HG02678 (cell line): ENCODE data around the gene TDRD12.
"Not testable (repeated sequence)": the region's sequence is repeated elsewhere in the genome, so short reads cannot be mapped to it uniquely, and the experiment has no call there.

Experiments used
- ATAC-seq: cut with Tn5 transposase; IDR thresholded peaks from one replicate; pipeline ENCODE4 v1.9.1; 2021; ENCODE audit warnings: mild to moderate bottlenecking, moderate library complexity; ENCODE audit not compliant: unreplicated experiment

TDRD12 gene

DNA sequence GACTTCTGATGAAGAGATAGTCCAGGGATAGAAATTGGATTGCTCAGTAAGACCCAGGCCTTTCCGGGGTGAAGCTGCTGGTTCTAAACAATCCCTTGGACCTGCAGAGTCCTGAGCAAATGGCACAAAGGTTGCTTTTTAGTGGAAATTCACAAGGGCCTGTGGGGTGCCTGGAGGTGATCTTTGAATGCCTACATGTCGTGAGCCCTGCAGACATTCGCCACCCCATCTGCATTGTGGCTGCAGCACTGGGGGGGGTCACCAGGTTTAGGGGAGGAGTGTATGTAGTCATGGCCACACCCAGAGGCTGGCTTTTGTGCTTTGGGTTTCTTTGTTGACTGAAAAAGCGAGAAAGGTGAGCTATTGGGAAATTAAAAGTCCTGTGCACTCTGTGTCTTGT is 108.6 kb downstream of the TDRD12 start:
- ATAC-seq: no peak

DNA sequence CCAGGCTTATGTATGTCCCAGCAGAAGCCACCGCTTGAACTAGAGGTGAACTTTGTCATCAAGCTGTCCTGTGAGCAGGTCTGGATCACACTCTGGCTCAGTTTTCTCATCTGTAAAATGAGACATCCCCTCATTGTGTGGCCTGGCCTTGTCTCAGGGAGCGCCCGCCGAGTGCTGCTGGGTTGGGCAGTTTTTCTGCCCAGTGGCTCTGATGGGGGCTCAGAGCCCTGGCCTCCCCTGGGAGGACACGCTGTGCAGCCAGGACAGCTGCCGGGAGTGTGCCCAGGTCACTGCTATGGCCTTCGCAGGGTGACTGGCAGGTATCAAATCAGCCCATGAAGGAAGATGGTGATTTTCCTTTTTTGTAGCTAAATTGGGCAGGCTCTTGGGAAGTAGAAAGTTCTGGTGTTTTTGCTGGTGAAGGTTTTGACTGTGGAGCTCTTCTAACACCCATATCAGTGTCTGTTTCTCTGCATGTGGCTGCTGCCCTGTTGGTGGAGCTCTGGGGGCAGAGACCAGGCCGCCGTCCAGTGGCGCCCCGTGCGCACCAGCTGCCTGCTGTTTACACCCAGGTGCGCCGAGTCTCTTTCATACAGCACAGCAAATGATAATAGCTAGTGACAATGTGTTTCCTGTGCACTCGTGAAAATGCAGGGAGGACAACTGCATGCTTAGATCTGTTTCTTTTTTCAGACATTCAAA is 109.2 kb downstream of the TDRD12 start:
- ATAC-seq: no peak

DNA sequence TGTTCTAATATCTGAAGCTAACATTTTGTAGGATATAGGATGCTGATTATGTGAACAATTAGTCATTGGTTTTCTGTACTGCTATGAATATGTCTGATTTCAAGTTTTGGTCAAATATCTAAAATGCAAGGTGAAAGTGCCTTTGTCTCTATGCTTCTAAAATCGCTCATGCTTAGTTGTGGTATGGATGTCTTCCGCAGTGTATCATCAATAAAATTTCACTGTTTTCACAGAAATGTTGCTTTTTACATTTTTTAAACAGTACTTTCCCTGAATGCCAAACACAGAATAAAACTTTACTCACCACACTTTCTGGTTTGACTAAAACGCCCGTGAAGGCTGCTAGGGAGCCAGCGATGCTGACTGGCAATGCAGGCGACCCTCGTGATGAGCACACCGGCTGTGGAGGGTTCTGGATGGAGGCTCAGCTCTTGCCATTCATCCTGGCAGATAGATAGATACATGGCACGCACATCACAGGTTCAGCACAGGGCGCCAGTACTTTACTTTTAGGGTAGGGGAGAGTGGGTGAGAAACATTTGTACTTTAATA is 109.9 kb downstream of the TDRD12 start:
- no peak for ATAC-seq

DNA sequence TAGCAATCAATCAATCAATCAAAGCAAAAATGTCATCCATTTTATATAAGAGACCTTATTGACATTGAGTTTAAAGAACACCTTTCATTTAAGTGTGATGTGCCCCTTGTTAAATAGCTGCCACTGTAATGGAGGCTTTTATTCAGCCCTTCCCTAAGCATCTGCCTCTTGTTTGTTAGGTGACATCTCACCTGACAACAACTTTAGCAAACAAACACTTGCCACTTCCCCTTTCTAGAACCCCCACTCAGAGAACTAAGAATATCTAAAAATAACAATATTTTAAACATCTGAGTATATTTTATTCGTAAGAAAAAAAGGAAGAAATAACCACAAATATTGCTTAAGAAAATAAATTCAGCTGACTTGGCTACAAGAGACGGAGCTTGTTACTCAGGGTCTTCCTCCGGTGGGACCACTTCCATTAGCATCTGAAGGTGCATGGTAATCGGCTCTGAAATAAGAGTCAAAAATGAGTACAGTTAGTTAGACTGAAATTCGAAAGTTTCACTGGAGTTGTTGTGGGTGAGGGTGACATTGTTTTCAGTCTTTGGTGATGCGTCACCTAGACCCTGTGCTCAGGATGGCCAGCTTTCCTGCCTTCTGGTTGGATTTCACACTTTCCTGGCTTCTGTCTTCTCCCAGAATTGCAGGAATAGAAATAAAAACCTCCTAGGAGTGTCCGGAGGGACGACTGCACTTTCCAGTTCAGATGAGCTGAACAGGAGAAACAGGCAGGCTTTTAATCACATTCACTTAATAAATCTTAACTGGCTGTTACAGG is 110.9 kb downstream of the TDRD12 start:
- no peak for ATAC-seq

DNA sequence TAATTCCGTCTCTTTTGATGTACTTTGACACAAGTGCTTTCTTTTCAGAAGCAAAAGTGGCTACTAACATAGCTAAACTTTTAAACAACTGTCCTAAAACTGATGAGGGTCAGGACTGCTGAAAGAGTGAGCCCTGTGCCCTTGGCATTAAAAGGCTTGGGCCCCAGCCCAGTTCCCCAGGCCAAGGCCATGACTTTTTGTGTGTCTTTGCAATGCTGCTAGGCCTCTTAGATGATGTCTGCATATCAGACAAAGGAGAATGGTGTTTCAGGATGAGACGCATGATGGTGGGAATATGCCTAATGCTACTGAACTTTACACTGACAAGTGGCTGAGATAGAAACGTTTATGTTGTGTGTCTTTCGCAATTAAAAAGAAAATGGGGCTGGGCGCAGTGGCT is 112.0 kb downstream of the TDRD12 start:
- ATAC-seq: no peak

DNA sequence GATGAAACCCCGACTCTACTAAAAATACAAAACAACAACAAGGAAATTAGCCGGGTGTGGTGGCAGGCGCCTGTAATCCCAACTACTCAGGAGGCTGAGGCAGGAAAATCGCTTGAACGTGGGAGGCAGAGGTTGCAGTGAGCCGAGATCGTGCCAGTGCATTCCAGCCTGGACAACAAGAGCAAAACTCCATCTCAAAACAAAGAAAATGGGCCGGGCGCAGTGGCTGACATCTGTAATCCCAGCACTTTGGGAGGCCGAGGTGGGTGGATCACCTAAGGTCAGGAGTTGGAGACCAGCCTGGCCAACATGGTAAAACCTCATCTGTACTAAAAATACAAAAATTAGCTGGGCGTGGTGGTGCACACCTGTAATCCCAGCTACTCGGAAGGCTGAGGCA is 112.5 kb downstream of the TDRD12 start:
- ATAC-seq: not testable (repeated sequence)

DNA sequence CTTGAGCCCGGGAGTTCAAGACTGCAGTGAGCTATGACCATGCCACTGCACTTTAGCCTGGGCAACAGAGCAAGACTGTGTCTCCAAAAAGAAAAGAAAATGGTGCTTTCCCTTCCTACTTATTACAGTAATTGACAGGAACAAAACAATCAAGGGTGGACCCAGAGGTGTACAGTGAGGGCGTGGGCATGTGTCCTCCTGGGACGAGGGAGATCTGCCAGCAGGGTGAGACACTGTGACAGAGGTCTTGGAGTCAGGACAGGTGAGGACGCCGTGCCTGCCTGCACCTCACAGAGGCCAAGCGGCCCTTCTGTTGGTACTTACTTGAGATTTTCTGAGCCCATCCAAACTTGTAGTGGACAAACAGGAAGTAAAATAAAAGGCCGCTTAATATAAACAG is 113.3 kb downstream of the TDRD12 start:
- ATAC-seq: not testable (repeated sequence)

DNA sequence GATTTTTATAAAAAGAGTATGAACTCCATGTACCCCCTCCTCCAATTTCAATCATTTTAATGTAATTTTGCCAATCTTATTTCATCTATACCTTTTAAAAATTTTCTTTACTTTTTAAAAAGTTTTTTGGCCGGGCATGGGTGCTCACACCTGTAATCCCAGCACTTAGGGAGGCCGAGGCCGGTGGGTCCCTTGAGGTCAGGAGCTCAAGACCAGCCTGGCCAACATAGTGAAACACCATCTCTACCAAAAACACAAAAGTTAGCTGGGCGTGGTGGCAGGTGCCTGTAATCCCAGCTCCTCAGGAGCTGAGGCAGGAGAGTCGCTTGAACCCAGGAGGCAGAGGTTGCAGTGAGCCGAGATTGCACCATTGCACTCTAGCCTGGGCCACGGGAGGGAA is 113.8 kb downstream of the TDRD12 start:
- ATAC-seq: not testable (repeated sequence)

DNA sequence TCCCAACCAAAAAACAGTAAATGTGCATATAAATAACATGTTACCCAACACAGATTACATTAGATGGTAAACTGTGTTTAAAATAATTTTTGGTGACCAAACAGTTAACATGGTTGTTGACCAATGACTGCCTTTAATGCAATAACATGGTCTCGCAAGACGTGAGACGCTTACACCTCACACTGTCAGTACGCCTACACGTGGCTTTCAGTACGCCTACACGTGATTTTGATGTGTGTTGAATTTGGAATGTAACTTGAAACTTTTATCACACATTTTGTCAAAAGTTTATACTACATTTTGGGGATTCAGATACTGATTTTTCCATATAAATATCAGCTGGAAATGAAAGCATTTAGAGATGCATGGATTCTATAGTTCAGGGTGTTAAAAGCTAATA is 118.0 kb downstream of the TDRD12 start:
- ATAC-seq: no peak

DNA sequence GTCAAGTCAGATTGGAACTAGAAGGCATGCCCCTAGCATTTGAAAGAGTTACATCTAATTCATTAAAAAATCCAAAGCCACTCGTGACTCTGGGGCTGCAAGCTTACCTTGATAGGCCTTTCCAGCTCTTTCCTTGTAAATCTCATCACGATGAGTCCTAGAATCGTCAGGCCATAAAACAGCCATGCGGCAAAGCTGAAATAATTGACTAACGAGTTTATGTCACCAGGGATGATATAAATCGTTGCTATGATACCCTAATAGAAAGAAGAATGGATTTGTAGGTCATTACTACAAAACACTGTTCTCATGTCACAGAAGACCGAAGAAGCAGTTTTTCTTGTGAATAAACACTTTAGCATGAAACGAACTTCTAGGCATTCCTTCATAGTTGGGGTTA is 122.5 kb downstream of the TDRD12 start:
- no peak for ATAC-seq

DNA sequence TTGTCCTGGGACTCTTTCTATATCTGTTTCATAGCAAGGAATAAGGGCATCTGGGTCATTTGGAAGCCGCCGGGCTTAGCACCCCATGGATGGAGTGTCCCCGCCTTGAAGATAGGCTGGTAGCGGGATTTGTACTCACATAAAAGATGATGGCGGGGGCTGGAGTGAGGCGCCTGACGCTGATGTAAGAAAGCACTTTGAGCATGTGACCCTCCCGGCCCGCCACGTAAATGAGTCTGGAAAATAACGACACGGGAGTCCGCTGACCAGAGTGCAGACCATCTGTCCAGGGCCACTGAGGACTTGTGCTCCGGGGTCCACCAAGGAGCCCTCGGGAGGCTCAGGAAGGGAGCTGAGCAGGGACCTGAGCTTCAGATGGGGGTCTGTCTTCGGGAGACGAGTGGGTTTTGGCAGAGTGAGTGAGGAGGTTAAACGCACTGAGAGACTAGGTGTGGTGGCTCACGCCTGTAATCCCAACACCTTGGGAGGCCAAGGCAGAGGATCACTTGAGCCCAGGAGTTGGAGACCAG is 124.2 kb downstream of the TDRD12 start:
- no peak for ATAC-seq

DNA sequence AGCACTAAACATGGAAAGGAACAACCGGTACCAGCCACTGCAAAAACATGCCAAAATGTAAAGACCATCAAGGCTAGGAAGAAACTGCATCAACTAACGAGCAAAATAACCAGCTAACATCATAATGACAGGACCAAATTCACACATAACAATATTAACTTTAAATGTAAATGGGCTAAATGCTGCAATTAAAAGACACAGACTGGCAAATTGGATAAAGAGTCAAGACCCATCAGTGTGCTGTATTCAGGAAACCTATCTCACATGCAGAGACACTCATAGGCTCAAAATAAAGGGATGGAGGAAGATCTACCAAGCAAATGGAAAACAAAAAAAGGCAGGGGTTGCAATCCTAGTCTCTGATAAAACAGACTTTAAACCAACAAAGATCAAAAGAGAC is 128.5 kb downstream of the TDRD12 start:
- ATAC-seq: not testable (repeated sequence)

DNA sequence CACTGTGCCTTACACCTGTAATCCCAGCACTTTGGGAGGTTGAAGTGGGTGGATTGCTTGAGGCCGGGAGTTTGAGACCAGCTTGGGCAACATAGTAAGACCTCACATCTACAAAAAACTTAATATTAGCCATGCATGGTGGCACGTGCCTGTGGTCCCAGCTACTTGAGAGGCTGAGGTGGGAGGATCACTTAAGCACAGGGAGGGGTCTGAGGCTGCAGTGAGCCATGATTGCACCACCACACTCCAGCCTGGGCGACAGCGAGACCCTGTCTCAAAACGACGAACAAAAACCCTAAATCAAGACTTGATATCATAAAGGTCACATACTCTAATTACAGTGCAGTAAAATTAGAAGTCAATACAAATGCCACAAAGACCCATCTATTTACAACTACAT is 132.6 kb downstream of the TDRD12 start:
- no peak for ATAC-seq

DNA sequence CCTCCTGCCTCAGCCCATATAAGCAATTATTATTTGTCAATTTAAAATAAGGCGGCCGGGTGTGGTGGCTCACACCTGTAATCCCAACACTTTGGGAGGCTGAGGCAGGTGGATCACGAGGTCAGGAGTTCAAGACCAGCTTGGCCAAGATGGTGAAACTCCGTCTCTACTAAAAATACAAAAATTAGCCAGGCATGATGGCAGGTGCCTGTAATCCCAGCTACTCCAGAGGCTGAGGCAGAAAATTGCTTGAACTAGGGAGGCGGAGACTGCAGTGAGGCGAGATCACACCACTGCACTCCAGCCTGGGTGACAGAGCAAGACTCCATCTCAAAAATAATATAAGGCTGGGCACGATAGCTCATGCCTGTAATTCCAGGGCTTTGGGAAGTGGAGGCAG is 137.3 kb downstream of the TDRD12 start:
- ATAC-seq: not testable (repeated sequence)

DNA sequence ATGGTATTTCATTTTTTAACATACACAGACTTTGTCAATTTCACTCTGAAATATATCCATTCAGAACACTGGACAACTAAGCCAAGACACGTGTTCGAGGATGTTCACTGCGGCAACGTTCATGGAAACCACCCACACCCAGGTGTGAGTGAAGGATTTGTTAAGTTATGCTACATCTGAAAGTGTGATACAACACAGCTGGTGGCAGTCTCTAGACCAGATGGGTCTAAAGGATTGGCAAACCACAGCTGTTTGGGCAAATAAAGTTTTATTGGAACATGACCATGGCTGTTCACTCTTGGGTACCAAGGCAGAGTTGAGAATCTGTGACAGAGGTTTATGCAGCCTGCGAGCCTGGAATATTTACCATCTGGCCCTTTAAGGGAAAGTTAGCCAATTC is 138.0 kb downstream of the TDRD12 start:
- no peak for ATAC-seq

DNA sequence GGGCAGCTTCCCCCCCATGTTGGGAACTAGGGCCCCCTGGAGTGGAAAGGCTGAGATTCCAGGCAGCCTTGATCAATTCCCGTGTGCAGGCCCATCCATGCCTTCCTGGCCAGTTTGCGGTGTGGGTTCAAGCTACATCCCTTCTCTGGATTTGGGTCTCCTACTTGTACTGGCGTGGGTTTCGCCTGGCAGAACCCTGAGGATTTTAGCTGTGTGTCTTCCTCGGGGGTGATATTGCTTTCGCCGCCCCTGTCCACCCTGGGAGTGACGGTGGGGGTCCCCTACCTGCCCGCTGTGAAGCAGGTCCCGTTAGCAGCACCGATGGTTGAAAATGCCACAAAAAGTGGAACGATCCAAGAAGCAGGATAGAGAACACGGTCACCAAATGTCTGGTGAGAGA is 138.6 kb downstream of the TDRD12 start:
- no peak for ATAC-seq

DNA sequence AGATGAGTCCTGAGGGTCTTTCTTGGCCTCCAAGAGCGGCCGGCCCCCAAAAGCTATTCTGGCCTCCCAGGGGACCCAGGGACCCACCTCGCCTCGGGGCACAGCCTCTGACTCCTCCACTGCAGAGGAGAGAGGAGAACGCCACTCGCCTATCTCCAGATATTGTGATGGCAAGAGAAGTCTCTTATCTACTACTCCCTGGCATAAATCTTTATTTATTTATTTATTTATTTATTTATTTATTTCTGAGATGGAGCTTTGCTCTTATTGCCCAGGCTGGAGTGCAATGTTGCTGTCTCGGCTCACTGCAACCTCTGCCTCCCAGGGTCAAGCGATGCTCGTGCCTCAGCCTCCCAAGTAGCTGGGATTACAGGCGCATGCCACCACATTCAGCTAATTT is 139.0 kb downstream of the TDRD12 start:
- no peak for ATAC-seq

DNA sequence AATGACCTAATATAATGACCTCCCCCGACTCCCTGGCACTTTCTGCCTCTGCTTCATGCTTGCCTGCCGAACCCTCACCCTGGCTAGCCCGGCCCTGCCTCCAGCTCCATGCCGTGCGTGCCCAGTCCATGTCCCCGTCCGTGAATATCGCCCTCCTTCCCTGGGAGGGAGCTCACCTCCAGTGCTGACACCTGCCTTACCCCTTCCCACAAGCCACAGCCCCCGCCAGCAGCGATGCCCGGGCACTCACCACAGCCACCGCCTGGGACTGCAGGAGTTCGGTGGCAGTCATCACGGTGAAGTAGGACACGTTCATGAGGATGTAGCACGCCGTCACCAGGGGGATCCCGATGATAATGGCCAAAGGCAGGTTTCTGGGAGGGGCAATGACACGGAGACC is 140.0 kb downstream of the TDRD12 start:
- no peak for ATAC-seq

DNA sequence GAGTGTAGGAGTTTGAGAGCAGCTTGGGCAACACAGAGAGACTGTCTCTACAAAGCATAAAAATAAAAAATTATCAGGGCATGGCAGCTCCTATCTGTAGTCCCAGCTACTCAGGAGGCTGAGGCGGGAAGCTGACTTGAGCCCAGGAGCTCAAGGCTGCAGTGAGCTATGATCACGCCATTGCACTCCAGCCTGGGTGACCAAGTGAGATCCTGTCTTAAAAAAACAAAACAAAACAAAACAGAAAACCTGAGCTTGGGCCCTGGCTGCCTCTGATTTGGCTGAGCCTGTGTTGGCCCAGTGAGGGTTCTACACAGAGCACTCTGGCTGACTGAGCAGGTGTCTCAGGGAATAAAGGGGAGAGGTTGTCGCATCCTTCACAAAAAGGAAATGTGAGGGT is 142.0 kb downstream of the TDRD12 start:
- ATAC-seq: no peak

DNA sequence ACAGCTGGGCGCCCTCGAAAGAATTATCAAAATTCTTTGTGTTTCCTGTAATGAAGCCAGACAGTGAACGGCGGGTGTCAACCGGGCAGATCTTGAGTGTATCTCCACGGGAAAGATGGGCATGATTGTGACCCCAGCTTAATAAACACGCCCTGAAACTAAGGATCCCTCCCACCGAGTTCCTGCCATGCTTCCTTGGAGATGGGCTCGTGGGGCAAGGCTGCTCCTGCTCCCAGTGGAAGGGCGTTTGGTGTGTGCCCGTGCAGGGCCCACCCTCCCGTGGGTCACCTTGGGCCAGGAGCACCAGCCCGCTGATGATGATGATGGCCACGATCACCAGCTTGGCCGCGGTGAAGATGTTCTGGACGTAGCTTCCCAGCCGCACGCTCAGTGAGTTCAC is 142.6 kb downstream of the TDRD12 start:
- ATAC-seq: no peak

DNA sequence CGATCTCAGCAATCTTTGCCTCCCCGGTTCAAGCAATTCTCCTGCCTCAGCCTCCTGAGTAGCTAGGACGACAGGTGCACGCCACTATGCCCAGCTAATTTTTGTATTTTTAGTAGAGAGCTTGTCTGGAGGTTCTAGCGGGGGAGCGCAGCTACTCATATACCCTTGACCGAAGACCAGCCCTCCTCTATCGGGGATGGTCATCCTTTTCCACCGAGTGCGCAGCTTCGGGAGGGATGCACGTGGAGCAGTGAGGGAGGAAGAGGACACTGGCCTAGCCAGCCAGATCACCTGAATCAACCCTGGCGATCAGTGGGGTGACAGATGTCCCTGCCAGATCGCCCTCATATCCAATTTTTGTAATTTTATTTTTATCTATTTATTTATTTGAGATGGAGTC is 143.2 kb downstream of the TDRD12 start:
- ATAC-seq: no peak

DNA sequence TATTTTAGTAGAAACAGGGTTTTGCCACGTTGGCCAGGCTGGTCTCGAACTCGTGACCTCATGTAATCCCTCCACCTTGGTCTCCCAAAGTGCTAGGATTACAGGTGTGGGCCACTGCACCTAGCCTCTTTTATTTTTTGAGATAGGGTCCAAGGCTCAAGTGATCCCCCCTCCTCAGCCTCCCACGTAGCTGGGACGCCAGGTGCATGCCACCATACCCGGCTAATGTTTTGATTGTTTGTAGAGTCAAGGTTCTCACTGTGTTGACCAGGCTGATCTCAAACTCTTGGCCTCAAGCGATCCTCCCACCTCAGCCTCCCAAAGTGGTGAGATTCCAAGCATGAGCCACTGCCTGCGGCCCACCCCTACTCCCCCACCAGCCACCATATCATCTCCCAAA is 143.7 kb downstream of the TDRD12 start:
- no peak for ATAC-seq
